Left ventricle myocardium inferior (tissue), 1 donor: ENCODE data around the gene AKAP13. TPM values are rescaled to one million over a fixed set of nuclear protein-coding genes. Genes with fewer than 3 reads are reported as not detected.

ENCODE experiments used
- DNase-seq: peaks from one replicate; pipeline ENCODE4 v3.0.0-alpha.2; 2020
- H3K27ac ChIP-seq: fragments of 200-600 bp; replicated peaks from 2 replicates; pipeline ENCODE4 v1.8.0; 2021
- H3K27me3 ChIP-seq: fragments of 200-600 bp; 2 replicates; pipeline ENCODE4 v1.8.0; 2021; ENCODE audit warnings: low read depth
- H3K36me3 ChIP-seq: fragments of 200-600 bp; 2 replicates; pipeline ENCODE4 v1.8.0; 2021
- H3K4me1 ChIP-seq: fragments of 200-600 bp; 2 replicates; pipeline ENCODE4 v1.8.0; 2021
- H3K4me3 ChIP-seq: fragments of 200-600 bp; 2 replicates; pipeline ENCODE4 v1.8.0; 2021; ENCODE audit warnings: mild to moderate bottlenecking, moderate library complexity
- H3K9me3 ChIP-seq: fragments of 200-600 bp; replicated peaks from 2 replicates; pipeline ENCODE4 v1.8.0; 2021
- intact Hi-C: fragments of 100-400 bp; cut with micrococcal nuclease; formaldehyde crosslinking; loops from one replicate; pipeline ENCODE4 v1.11.0; 2022
- total RNA-seq: library from RNA; stranded (reverse); fragmentation: NEBNext Ultra II Directional; extraction: Animal tissue kit (Norgen Biotek cat#: 25700); gene quantifications from one replicate; pipeline ENCODE4 v1.2.1, GENCODE V29; 2021
- TF ChIP-seq, protein P1 (sequence below): fragments of 200-600 bp; IDR thresholded peaks from 2 replicates; pipeline ENCODE4 v1.8.0; 2021; ENCODE audit warnings: antibody characterized with exemption, mild to moderate bottlenecking, borderline replicate concordance
- donor health status: DM: no; HTN: yes; CAD: no; lungs with severe emphysema.

The AKAP13 gene
- total RNA-seq, 1 donor from 2014 or later = 331 TPM

DNA sequence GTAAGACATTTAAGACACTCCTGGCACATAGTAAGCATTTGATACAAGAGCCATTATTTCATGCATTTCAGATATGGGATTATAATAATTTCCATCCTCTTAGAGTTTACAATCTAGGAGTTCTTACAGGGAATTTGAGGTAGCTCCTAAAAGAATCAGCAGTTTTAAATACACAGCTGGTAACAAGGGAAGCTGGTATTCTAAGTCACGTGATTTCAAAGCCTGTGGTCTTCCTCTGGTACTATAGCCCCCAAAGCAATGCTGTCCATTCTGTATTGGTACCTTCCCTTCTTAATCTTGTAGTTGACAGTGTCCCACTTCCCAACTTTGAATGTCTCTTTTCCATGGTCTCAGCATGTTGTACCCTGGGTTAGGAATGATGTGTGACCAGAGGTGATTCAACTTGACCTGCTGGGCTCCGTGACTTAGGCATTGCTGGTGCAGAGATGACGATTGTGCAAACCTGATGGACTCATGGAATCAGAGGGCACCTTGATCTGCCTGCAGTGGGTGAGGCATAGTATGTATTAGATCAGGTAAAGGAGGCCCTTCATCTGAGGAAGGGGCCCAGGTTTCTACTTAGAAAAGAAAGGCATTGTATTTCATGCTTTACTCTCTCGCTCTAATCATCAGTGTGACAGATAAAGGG lies 122.9 kb downstream of the AKAP13 start:
- H3K4me3 ChIP-seq = no peak overlapping the region
- TF ChIP-seq, protein P1, sequence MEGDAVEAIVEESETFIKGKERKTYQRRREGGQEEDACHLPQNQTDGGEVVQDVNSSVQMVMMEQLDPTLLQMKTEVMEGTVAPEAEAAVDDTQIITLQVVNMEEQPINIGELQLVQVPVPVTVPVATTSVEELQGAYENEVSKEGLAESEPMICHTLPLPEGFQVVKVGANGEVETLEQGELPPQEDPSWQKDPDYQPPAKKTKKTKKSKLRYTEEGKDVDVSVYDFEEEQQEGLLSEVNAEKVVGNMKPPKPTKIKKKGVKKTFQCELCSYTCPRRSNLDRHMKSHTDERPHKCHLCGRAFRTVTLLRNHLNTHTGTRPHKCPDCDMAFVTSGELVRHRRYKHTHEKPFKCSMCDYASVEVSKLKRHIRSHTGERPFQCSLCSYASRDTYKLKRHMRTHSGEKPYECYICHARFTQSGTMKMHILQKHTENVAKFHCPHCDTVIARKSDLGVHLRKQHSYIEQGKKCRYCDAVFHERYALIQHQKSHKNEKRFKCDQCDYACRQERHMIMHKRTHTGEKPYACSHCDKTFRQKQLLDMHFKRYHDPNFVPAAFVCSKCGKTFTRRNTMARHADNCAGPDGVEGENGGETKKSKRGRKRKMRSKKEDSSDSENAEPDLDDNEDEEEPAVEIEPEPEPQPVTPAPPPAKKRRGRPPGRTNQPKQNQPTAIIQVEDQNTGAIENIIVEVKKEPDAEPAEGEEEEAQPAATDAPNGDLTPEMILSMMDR = no peak
- intact Hi-C loops = no loop called here
- no peaks in the 10 kb centered on the region for H3K27me3 ChIP-seq
- DNase-seq = no peak
- peaks cover 99% of the 10 kb centered on the region for H3K4me1 ChIP-seq
- peak overlapping the region; percentile 80 for H3K27ac ChIP-seq
- no peaks in the 10 kb centered on the region for H3K36me3 ChIP-seq
- H3K9me3 ChIP-seq = no peaks in the 10 kb centered on the region

- H3K4me3 ChIP-seq = peak overlapping the region; percentile 4
- intact Hi-C loops = no loop called here
- peaks cover 99% of the 10 kb centered on the region for H3K4me1 ChIP-seq
Observed at GRCh38 chr15:85504749-85505676, 124.6 kb downstream of the AKAP13 start.

GRCh38 chr15:85507114-85507513 lies 126.7 kb downstream of the AKAP13 start:
- TF ChIP-seq, protein P1 = no peak
- Histone ChIP-seq H3K27ac (peak overlapping the region; percentile 80), H3K27me3 (no peaks in the 10 kb centered on the region), H3K9me3 (no peaks in the 10 kb centered on the region), H3K4me1 (peaks cover 97% of the 10 kb centered on the region), H3K4me3 (no peak overlapping the region), H3K36me3 (no peaks in the 10 kb centered on the region)
- intact Hi-C loops = no loop called here
- no peak for DNase-seq

More at GRCh38 chr15:85504749-85505676, 124.6 kb downstream of the AKAP13 start:
- Histone ChIP-seq H3K9me3 (no peaks in the 10 kb centered on the region), H3K27me3 (no peaks in the 10 kb centered on the region), H3K36me3 (no peaks in the 10 kb centered on the region), H3K27ac (peak overlapping the region; percentile 80)
- TF ChIP-seq, protein P1 = peak; percentile 71
- no peak for DNase-seq

GRCh38 chr15:85509973-85510372 lies 129.6 kb downstream of the AKAP13 start:
- H3K36me3 ChIP-seq = no peaks in the 10 kb centered on the region
- no peak overlapping the region for H3K4me3 ChIP-seq
- H3K9me3 ChIP-seq = no peaks in the 10 kb centered on the region
- no peak for DNase-seq
- TF ChIP-seq, protein P1 = no peak
- no peaks in the 10 kb centered on the region for H3K27me3 ChIP-seq
- intact Hi-C loops = no loop called here
- peak overlapping the region; percentile 31 for H3K27ac ChIP-seq
- peaks cover 95% of the 10 kb centered on the region for H3K4me1 ChIP-seq

DNA sequence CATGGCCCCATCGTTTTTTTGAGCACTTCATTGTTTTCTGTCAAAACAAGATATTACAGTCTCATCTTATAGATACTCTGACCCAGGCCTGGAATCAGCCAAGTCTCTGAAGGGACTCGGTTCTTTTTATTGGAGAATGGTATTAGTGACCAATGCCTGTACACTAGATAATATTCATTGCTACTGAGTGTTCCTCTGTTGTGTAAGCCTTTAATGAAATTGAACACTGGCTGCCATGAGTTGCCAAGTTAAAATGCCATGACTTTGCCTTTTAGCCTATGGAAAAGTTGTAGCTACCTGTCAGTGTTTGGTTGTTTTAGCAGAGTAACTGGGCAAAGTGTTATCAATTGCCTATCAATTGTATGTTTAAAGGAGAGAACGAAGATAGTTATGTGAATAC lies 134.0 kb downstream of the AKAP13 start:
- Histone ChIP-seq H3K4me1 (peaks cover 84% of the 10 kb centered on the region), H3K36me3 (no peaks in the 10 kb centered on the region), H3K27ac (peak overlapping the region; percentile 50), H3K4me3 (no peak overlapping the region), H3K27me3 (no peaks in the 10 kb centered on the region), H3K9me3 (no peaks in the 10 kb centered on the region)
- DNase-seq = no peak
- intact Hi-C loops = no loop called here
- TF ChIP-seq, protein P1 = no peak
